GM12878 (cell line): ENCODE data around the gene ZNF222. TPM values are rescaled to one million over a fixed set of nuclear protein-coding genes. Genes with fewer than 3 reads are reported as not detected.

Source experiments
- ATAC-seq: fragments of 200-7000 bp; cut with Tn5 transposase; 3 replicates; pipeline ENCODE4 v1.9.1; 2020; ENCODE audit warnings: mild to moderate bottlenecking, moderate library complexity
- BruUV-seq: library from RNA; stranded (reverse); fragments of 400-500 nt; replicated peaks from 2 replicates; lab custom pipeline; 2021; lab: Mats Ljungman, UMichigan
- CTCF ChIA-PET: fragments of 300-600 bp; sonication (Branson Sonifier 250); formaldehyde crosslinking; extraction: SDS; loops from one replicate; lab custom pipeline; 2021; ENCODE audit warnings: inconsistent platforms; lab: Yijun Ruan, JAX
- POLR2A ChIA-PET: fragments of 350-600 bp; formaldehyde crosslinking; extraction: SDS; loops from one replicate; lab custom pipeline; 2021; ENCODE audit warnings: inconsistent platforms; lab: Charles Lee
- RAD21 ChIA-PET: fragments of 300-600 bp; sonication (Branson Sonifier 250); formaldehyde crosslinking; loops from one replicate; lab custom pipeline; 2023; ENCODE audit warnings: antibody characterized with exemption; ENCODE audit not compliant: unreplicated experiment; lab: Charles Lee
- SMC1A ChIA-PET: fragments of 300-600 bp; sonication (Branson Sonifier 250); formaldehyde crosslinking; loops from one replicate; lab custom pipeline; 2023; ENCODE audit not compliant: unreplicated experiment, uncharacterized antibody; lab: Charles Lee
- DNase-seq: peaks from one replicate; pipeline ENCODE4 v3.0.0-alpha.2; 2011; ENCODE audit warnings: low read depth, low spot score
- FAIRE-seq: peaks from 3 replicates; lab custom pipeline; 2011; peaks lifted over from hg19 to GRCh38; lab: Jason Lieb, UNC
- H2AFZ ChIP-seq: 2 replicates; pipeline ENCODE4 v1.6.0; 2011; ENCODE audit warnings: low read depth, low read length, control low read depth; ENCODE audit not compliant: control insufficient read depth
- H3K27ac ChIP-seq: 2 replicates; pipeline ENCODE4 v1.5.1; 2011; ENCODE audit warnings: control low read depth; ENCODE audit not compliant: control insufficient read depth, insufficient read depth
- H3K27me3 ChIP-seq, 2 experiments: replicated peaks in 1 of 2; 2 replicates each; pipeline versions ENCODE4 v1.6.0 to v1.6.1; 2011; ENCODE audit warnings: low read length in 1 of 2; ENCODE audit not compliant: control insufficient read depth in 2 of 2, insufficient read depth in 2 of 2
- H3K36me3 ChIP-seq, 2 experiments: 2 replicates each; pipeline ENCODE4 v1.5.1; 2011; ENCODE audit warnings: low read length in 1 of 2; ENCODE audit not compliant: control insufficient read depth in 2 of 2, insufficient read depth in 2 of 2
- H3K4me1 ChIP-seq: 2 replicates; pipeline ENCODE4 v1.6.1; 2011; ENCODE audit warnings: mild to moderate bottlenecking, low read length, moderate library complexity, mixed read lengths; ENCODE audit not compliant: control insufficient read depth, insufficient read depth
- H3K4me2 ChIP-seq: 2 replicates; pipeline ENCODE4 v1.6.0; 2011; ENCODE audit warnings: control low read depth; ENCODE audit not compliant: control insufficient read depth, insufficient read depth
- H3K4me3 ChIP-seq: fragments of 200-600 bp; sonication (generic); 2 replicates; pipeline ENCODE4 v1.5.1; 2016
- H3K79me2 ChIP-seq: 2 replicates; pipeline ENCODE4 v1.6.0; 2011; ENCODE audit warnings: low read length; ENCODE audit not compliant: control insufficient read depth, insufficient read depth
- H3K9ac ChIP-seq: 2 replicates; pipeline ENCODE4 v1.8.0; 2011; ENCODE audit warnings: low read length, control low read depth, mixed read lengths; ENCODE audit not compliant: control insufficient read depth, insufficient read depth
- H3K9me3 ChIP-seq: replicated peaks from 3 replicates; pipeline ENCODE4 v1.5.1; 2011; ENCODE audit warnings: mild to moderate bottlenecking, low read length; ENCODE audit not compliant: control insufficient read depth, insufficient read depth
- H4K20me1 ChIP-seq: 2 replicates; pipeline ENCODE4 v1.6.0; 2011; ENCODE audit not compliant: control insufficient read depth, insufficient read depth
- CEBPB ChIP-seq, 2 experiments: fragments of 150-350 bp in 1 of 2; IDR thresholded peaks; 2 replicates each; pipeline ENCODE4 v1.6.1; 2012 to 2014; ENCODE audit warnings: low read depth in 2 of 2, low read length in 2 of 2, borderline replicate concordance in 1 of 2, inconsistent platforms in 1 of 2
- CHD1 ChIP-seq: IDR thresholded peaks from 2 replicates; pipeline ENCODE4 v1.6.1; 2012; ENCODE audit warnings: low read depth, low read length, improper control_type of control experiment
- CHD2 ChIP-seq: IDR thresholded peaks from 2 replicates; pipeline ENCODE4 v1.6.1; 2011; ENCODE audit warnings: low read depth, low read length, improper control_type of control experiment, borderline replicate concordance
- MXI1 ChIP-seq: fragments of 150-350 bp; IDR thresholded peaks from 2 replicates; pipeline ENCODE4 v1.6.1; 2011; ENCODE audit warnings: low read depth, mild to moderate bottlenecking, inconsistent platforms, low read length, improper control_type of control experiment
- PAX8 ChIP-seq: fragments of 450-650 bp; IDR thresholded peaks from 2 replicates; pipeline ENCODE4 v1.6.1; 2017; ENCODE audit warnings: mild to moderate bottlenecking, moderate library complexity
- SMAD5 ChIP-seq: IDR thresholded peaks from 2 replicates; pipeline ENCODE4 v1.6.1; 2016; ENCODE audit warnings: antibody characterized with exemption, low read depth
- SREBF2 ChIP-seq: IDR thresholded peaks from 2 replicates; pipeline ENCODE4 v1.6.1; 2012; ENCODE audit warnings: mild to moderate bottlenecking, low read length
- STAT3 ChIP-seq: IDR thresholded peaks from 2 replicates; pipeline ENCODE4 v1.6.1; 2011; ENCODE audit warnings: low read depth, low read length, improper control_type of control experiment
- TCF3 ChIP-seq: IDR thresholded peaks from 2 replicates; pipeline ENCODE4 v1.6.1; 2012; ENCODE audit warnings: low read depth, mild to moderate bottlenecking, low read length, borderline replicate concordance; ENCODE audit not compliant: insufficient read depth
- WGBS: methylation state at CpG from one replicate; pipeline ENCODE4 v1.1.6; 2016; ENCODE audit warnings: low lambda C conversion rate; ENCODE audit not compliant: insufficient replicate concordance, insufficient coverage; ENCODE audit errors: missing lambda C conversion rate; 5-methylcytosine and 5-hydroxymethylcytosine counted together
- in situ Hi-C: fragments of 300-500 bp; cut with MboI; formaldehyde crosslinking; loops from 9 replicates; pipeline ENCODE4 v1.14.3; 2018; ENCODE audit warnings: mixed read lengths
- intact Hi-C: fragments of 100-400 bp; cut with micrococcal nuclease; formaldehyde crosslinking; loops from one replicate; pipeline ENCODE4 v1.14.2; 2022; ENCODE audit not compliant: unreplicated experiment
- polyA plus RNA-seq, 11 experiments: library from polyadenylated mRNA; depleted of rRNA in 4 of 11; unstranded in 6 of 11; stranded (reverse) in 5 of 11; fragments of >200 nt; fragmentation: Nextera tagmentation in 4 of 11; fragmentation: Illumina TruSeq in 1 of 11; extraction: Ambion mirVana in 4 of 11; extraction: Trizol in 1 of 11; gene quantifications; 1 replicate in 1 of 11; 2 replicates in 10 of 11; pipeline versions ENCODE4 v1.2.1 to v1.2.3, GENCODE V29; 2011 to 2016; ENCODE audit warnings: inconsistent platforms in 2 of 11, missing spikeins in 2 of 11, low read depth in 1 of 11
- total RNA-seq, 4 experiments: library from RNA; depleted of rRNA in 3 of 4; stranded (reverse); fragments of >200 nt in 3 of 4; fragmentation: Illumina TruSeq in 1 of 4; extraction: Trizol in 1 of 4; gene quantifications; 2 replicates each; pipeline versions ENCODE4 v1.2.1 to v1.2.3, GENCODE V29; 2013 to 2021
- TF ChIP-seq, protein P1 (sequence below): fragments of 450-650 bp; IDR thresholded peaks from 2 replicates; pipeline ENCODE4 v1.6.1; 2014; ENCODE audit warnings: mild to moderate bottlenecking
- TF ChIP-seq, protein P2 (sequence below): fragments of 450-650 bp; IDR thresholded peaks from 2 replicates; pipeline ENCODE4 v1.6.1; 2016; ENCODE audit warnings: mild to moderate bottlenecking

Gene ZNF222
- total and polyA plus RNA-seq, 10 of the 15 experiments (the other 5 are each of a cell fraction or from before 2014, with no cell fraction given), result 2.3 to 5.9 (median 4.2) TPM

DNA sequence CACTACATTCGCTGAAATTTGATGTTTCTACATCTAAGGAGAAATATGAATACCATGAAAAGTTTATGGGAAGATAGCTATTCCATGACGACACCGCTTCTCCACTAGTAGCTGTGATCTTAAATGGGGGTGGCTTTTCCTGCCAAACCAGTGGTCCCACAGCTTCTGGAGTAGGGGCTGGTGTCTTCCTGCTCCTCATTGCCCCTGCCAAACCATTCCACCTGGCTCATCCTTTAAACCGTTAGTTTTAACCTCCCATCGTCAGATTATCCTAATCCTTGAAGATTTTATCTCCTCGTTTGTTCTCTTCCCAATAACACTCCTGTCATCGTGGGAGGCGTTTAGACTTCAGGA lies 23.0 kb upstream of the ZNF222 start:
- TSS peak; percentile 98 for BruUV-seq
- DNase-seq (no peak), ATAC-seq (no peak), FAIRE-seq (no peak)
- peaks cover 7% of the 10 kb centered on the region for H3K4me1 ChIP-seq
- peak overlapping the region; percentile 100 for H2AFZ ChIP-seq
- POLR2A ChIA-PET, result interaction anchor here (0.9 to 1.1 kb wide), 3 partner anchors 19 to 100 kb away, joined by 3 to 4 read pairs (median 3); partner anchors contain the start of genes ZNF155 and ZNF221
- in situ Hi-C loops (no loop called here), intact Hi-C loops (loop anchor here (1.0 kb wide), 2 partner anchors 18 to 92 kb away; partner anchors contain the start of genes ZNF155 and ZNF224)
- peak overlapping the region; percentile 91 for H3K9ac ChIP-seq
- peak overlapping the region; percentile 81 for H3K4me3 ChIP-seq
- TF ChIP-seq STAT3, result no peak
- H3K27me3 ChIP-seq, result no peaks in the 10 kb centered on the region
- H4K20me1 ChIP-seq, result no peaks in the 10 kb centered on the region
- peaks cover 3% of the 10 kb centered on the region; the same call in 1 of the 3 replicates for H3K9me3 ChIP-seq
- H3K36me3 ChIP-seq, result peaks cover 0 to 3% of the 10 kb centered on the region in 2 experiments; a peak in 1 of 4 replicates
- CTCF ChIA-PET, result interaction anchor here (0.6 to 1.8 kb wide), 4 partner anchors 13 to 93 kb away, joined by 3 to 5 read pairs (median 3); partner anchors contain the start of genes ZNF224 and ZNF45
- H3K4me2 ChIP-seq, result peak overlapping the region; percentile 93
- SMC1A ChIA-PET, result interaction anchor here (0.6 to 2.7 kb wide), 6 partner anchors 18 to 102 kb away, joined by 3 to 11 read pairs (median 4); partner anchors contain the start of gene ZNF222
- RAD21 ChIA-PET, result interaction anchor here (1.0 to 1.1 kb wide), 3 partner anchors 67 to 101 kb away, joined by 3 to 8 read pairs (median 5); partner anchors contain the start of gene ZNF45
- H3K27ac ChIP-seq, result peak overlapping the region; percentile 92
- H3K79me2 ChIP-seq, result peaks cover 12% of the 10 kb centered on the region
- WGBS, result 29% methylated on average over 8 of the region's 8 CpGs

DNA sequence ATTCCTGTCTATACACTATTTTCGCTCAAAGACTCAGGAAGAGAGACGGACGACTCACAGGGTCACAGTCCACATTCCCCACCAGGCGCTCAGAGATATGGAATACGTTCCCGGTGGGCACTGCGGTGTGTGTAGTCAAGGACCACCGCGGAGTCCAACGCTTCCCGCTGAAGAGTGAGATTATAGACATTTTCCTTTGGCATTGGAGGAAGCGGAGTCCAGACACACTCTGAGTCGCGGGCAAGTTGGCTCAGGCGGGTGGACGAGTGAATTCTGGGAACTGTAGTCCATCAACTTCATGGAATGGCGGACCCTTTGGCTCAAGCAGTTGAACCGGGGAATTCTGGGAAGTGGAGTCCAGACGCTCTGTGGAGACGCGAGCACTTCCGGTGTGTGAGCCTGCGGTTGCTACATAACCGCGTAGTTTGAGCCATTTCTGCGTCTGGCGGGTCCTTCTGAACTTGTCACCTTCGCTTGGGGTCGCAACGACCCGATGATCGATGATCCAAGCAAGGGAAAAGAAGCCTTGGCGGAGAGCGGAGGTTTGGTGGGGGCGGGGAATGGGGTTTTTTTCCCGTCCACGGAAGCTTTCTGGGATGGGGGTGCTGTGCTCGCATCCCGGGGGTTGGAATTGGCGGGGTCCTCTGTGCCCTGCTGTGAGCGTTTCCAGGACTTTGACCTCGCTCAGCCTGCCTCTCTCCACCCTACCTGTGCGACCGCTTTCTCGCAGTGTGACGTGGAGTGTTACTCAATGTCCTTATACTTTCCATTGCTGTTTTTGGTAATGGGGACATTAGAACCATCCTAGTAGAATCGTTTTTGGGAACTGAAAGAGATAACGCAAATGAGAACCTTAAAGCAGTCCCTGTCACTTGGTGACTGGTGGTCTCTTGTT lies 22.4 kb upstream of the ZNF222 start, which contains the start of gene ZNF230:
TSS of gene ZNF230 (plus strand) at position 392 of the 895 bp plus-strand sequence. CDS start 4,122 bp downstream, outside the sequence.
- H3K27me3 ChIP-seq, result no peaks in the 10 kb centered on the region
- no peaks in the 10 kb centered on the region for H4K20me1 ChIP-seq
- intact Hi-C loops, result loop anchor here (1.0 kb wide), 2 partner anchors 19 to 91 kb away; partner anchors contain the start of genes ZNF155 and ZNF224
- ATAC-seq (peak; percentile 98), DNase-seq (peak; percentile 89), FAIRE-seq (peak; percentile 98)
- H3K9ac ChIP-seq, result peak within 1 kb of the TSS; percentile 91
- peak within 1 kb of the TSS; percentile 93 for H3K4me2 ChIP-seq
- TSS peak; percentile 94 for BruUV-seq
- peak within 1 kb of the TSS; percentile 92 for H3K27ac ChIP-seq
- peaks cover 8% of the 10 kb centered on the region; the same call in 1 of the 3 replicates for H3K9me3 ChIP-seq
- ChIA-PET CTCF (interaction anchor here (1.0 to 2.1 kb wide), 5 partner anchors 14 to 93 kb away, joined by 3 to 10 read pairs (median 5); partner anchors contain the start of genes ZNF222 and ZNF45), POLR2A (interaction anchor here (1.0 to 1.6 kb wide), 5 partner anchors 19 to 162 kb away, joined by 3 to 6 read pairs (median 4); partner anchors contain the start of genes ZNF155, ZNF221, ZNF226 and ZNF45), SMC1A (interaction anchor here (1.0 to 2.7 kb wide), 8 partner anchors 18 to 92 kb away, joined by 3 to 11 read pairs (median 4); partner anchors contain the start of genes ZNF222 and ZNF45), RAD21 (interaction anchor here (1.0 to 1.7 kb wide), 5 partner anchors 49 to 101 kb away, joined by 3 to 8 read pairs (median 4); partner anchors contain the start of genes ZNF223 and ZNF45)
- peak within 1 kb of the TSS; percentile 100 for H2AFZ ChIP-seq
- H3K4me1 ChIP-seq, result peaks cover 7% of the 10 kb centered on the region
- in situ Hi-C loops, result no loop called here
- peaks cover 0 to 10% of the 10 kb centered on the region in 2 experiments; a peak in 1 of 4 replicates for H3K36me3 ChIP-seq
- H3K79me2 ChIP-seq, result peaks cover 12% of the 10 kb centered on the region
- peak within 1 kb of the TSS; percentile 81 for H3K4me3 ChIP-seq
- WGBS, result 4% methylated on average over 46 of the region's 48 CpGs
- TF ChIP-seq MXI1, result peak; percentile 37
- no peak for TF ChIP-seq CEBPB (IDR thresholded peaks at IDR 0.05; ENCODE audit: borderline replicate concordance in 1 of 2, low read depth in 2 of 2, low read length in 2 of 2)
- TF ChIP-seq, protein P1, sequence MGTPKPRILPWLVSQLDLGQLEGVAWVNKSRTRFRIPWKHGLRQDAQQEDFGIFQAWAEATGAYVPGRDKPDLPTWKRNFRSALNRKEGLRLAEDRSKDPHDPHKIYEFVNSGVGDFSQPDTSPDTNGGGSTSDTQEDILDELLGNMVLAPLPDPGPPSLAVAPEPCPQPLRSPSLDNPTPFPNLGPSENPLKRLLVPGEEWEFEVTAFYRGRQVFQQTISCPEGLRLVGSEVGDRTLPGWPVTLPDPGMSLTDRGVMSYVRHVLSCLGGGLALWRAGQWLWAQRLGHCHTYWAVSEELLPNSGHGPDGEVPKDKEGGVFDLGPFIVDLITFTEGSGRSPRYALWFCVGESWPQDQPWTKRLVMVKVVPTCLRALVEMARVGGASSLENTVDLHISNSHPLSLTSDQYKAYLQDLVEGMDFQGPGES, result no peak
- TF ChIP-seq CHD2, result peak; percentile 79
- no peak for TF ChIP-seq TCF3
- TF ChIP-seq SMAD5, result 0 out of 2 replicates have a peak, but pooled peaks have one; percentile 52
- no peak for TF ChIP-seq SREBF2
- no peak for TF ChIP-seq PAX8
- TF ChIP-seq, protein P2, sequence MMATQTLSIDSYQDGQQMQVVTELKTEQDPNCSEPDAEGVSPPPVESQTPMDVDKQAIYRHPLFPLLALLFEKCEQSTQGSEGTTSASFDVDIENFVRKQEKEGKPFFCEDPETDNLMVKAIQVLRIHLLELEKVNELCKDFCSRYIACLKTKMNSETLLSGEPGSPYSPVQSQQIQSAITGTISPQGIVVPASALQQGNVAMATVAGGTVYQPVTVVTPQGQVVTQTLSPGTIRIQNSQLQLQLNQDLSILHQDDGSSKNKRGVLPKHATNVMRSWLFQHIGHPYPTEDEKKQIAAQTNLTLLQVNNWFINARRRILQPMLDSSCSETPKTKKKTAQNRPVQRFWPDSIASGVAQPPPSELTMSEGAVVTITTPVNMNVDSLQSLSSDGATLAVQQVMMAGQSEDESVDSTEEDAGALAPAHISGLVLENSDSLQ, result no peak; the same call in 1 of the 2 replicates
- TF ChIP-seq CHD1, result no peak
